GM18909 (cell line): ENCODE data around the gene WFDC8.
"Not testable (repeated sequence)": the region's sequence is repeated elsewhere in the genome, so short reads cannot be mapped to it uniquely, and the experiment has no call there.

Experiments
- ATAC-seq: cut with Tn5 transposase; IDR thresholded peaks from one replicate; pipeline ENCODE4 v1.9.1; 2021; ENCODE audit warnings: mild to moderate bottlenecking; ENCODE audit not compliant: unreplicated experiment, poor library complexity

WFDC8 gene

DNA sequence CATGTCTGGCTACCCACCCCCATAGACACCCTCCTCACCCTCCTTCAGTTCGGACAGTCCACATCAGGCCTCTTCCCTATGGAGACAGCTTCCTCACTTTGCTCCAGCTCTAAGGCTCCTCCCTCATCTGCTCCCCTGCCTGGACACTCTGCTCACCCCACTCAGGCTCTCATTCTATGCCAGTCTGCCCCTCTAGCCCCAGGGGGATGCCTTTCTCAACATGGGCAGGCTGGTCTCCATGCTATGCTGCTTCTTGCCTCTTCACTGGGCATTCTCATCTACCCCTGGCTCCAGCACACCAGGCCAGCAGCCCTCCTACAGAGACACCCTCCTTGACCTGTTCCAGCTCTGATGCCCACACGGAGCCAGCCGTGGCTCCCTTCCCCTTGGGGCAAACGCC, at the start of gene WFDC8:
Gene WFDC8, minus strand, starts transcription at position 101 of the 400 bp plus-strand sequence. Its CDS starts 37 bp downstream, at position 64.
- ATAC-seq: no peak

DNA sequence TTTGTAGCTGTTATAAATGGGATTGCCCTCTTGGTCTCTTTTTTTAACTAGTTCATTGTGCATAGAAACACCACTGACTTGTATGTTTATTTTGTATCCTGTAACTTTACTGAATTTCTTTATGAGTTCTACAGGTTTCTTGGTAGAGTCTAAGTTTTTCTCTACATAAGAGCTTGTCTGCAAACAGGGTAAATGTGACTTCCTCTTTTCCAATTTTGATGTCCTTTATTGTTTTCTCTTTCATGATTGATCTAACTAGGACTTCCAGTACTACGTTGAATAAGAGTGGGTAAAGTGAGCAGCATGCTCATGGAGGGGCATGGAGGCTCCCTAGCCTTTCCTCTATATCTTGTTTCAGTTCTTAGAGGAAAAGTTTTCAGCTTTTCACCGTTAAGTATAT, 47.5 kb upstream of the WFDC8 start:
- ATAC-seq: no peak

DNA sequence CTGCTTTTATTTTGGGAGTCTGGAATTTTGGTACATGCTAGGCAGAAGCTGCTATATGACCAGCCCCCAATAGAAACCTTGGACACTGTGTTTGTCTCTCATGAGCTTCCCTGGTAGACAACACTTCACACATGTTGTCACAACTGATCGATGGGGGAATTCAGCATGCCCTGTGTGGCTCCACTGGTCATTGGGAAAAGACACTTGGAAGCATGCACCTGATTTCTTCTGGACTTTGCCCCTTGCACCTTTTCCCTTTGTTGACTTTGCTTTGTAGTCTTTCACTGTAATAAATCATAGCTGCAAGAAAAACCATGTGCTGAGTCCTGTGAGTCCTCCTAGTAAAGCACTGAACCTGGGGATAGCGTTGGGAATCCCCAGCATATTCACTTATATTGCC, 42.5 kb upstream of the WFDC8 start:
- no peak for ATAC-seq

DNA sequence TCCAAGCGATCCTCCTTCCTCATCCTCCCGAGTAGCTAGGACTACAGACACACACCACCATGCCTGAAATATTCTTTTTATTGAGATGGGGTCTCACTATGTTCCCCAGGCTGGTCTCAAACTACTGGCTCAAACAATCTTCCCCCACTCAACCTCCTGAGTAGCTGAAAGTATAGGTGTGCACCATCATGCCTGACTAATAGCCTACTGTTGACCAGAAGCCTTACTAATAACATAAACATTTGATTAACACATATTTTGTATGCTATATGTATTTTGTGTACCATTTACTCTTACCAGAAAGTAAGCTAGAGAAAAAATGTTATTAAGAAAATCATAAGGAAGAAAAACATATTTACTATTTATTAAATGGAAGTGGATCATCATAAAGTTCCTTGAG, 38.5 kb upstream of the WFDC8 start:
- ATAC-seq: no peak

DNA sequence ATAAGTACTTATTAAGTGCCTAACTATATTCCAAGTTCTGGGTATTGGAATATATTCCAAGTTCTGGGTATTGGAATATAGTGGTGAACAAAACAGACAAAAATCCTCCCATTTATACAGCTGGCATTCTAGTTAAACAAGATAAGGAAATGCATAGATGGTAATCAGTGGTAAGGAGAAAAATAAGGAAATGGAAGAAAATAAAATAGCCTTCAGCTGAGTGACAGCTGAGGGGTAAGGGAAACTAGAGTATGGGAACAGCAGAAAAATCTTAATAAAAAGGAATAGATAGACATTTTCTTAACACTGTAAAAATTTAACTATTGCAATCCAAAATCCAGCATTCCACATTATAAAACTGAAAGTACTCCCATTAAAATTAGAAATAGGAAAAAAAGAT, 33.2 kb upstream of the WFDC8 start:
- ATAC-seq: no peak

DNA sequence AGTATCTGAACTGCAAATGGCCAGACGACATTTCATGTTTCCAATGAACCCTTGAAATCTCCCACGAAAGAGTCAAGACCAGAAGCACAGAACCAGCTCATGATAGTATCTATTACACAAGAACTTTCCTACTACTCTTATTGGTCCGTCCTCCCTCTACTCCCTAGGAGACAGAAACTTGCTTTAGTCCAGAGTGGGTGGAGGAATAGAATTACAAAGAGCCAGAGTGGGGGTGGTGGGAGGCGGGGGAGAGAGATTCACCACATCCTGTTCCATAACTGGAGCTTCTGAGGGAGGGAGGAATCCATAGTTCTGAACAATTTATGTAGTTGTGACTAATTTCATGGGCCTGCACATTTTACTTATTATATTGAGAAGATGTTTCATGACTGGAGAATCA, 32.0 kb upstream of the WFDC8 start:
- ATAC-seq: no peak

DNA sequence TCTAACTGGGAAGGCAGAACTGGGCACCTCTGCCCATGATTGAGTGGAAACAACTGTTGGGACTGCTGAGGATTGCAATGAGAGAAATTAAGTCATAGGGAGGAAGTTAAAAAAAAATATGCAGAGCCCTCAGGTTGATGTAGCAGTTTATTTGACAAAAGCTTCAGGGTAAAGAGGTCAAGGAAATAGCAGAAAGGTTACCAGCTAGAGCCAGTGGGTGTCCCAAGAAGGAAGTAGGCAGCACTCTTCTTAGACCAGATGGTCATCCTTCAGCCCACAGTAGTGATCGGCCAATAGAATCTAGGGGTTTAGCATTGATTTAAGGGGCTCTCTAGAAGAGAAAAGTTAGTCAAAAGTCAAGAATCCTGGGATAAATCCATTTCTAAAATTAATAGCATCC, 28.7 kb upstream of the WFDC8 start:
- ATAC-seq: no peak

DNA sequence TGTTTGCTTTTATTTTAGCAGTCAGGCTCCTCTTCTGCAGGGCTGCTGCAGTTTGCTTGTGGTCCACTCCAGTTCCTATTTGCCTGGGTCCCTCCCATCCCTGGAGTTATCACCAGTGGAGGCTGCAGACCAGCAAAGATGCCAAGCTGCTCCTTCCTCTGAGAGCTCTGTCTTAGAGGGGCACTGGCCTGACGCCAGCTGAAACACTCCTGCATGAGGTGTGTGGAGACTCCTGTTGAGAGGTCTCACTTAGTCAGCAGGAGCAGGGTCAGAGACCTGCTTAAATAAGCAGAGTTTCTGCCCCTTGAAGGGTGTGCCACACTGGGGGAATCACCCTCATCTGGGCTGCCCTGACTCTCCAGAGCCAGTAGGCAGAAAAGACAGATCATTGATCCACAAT, 16.2 kb upstream of the WFDC8 start:
- ATAC-seq: no peak

DNA sequence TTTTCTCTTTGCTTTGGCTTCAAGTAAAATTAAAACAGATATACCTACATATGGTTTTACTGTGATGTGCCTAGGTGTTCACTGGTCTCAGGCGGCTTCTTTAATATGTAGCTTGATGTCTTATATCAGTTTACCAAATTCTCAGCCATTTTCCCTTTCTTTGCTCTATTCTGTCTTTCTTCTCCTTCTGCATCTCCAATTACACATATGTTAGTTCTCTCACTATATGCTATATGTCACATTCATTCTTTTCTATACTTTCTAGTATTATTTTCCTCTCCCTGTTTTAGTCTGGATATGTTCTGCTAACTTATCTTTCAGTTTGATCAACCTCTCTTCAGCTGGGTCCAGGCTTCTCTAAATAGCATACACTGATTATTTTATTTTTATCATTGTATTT, 14.4 kb upstream of the WFDC8 start:
- no peak for ATAC-seq

DNA sequence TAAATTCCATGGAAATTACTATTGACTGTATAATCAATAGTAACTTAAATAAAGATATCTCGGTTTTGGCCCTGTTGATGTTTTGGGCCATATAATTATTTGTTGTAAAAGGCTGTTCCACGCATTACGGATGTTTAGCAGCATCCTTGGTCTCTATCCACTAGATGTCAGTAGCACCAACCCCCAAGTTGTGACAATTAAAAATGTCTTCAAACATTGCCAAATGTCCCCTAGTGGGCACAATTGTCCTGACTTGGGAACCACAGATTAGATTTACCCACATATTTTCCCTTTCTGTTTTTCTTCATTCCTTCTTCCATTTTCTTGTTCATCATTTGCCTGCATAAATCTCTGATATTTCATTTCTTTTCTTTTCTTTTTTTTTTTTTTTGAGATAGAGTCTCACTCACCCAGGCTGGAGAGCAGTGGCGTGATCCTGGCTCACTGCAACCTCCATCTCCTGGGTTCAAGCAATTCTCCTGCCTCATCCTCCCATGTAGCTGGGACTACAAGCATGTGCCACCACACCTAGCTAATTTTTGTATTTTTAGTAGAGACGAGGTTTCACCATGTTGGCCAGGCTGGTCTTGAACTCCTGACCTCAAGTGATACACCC, 13.6 kb upstream of the WFDC8 start:
- peak; percentile 48 for ATAC-seq

DNA sequence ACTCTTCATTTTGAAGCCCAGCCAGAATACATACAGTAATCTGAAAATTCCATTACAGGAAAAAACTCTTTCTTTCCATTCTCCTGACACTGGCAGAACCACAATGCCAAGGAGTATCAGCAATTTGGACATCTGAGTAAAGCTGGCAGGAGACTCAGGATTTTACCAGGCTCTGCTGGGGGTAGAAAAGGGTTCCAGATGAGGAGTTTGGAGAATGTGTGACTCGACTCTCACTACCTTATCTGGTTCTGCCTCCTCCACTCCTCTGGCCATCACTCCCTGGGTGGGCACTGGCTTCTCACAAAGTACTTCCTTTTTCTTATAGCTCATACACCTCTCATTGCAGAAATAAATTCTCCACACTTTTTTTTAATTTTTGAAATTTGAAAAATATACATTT, 10.6 kb upstream of the WFDC8 start:
- no peak for ATAC-seq

DNA sequence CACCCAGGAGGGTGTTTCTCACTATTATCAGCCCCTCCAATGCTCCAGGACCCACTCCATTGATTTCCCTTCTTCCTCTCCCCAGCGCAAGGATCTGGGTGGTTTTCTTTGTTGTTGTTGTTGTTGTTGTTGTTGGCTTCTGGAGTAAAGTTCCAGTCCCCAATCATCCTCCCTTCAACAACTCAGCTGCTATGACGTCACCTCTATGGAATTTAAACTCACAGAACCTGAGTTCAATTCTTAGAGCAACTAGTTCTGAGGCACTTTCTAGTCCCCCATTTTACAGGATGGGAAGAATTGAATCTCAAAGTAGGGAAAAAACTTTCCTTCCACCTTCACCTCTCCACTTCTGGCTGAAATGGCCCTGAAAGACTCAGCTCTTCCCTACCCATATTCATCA, 9.7 kb upstream of the WFDC8 start:
- no peak for ATAC-seq

DNA sequence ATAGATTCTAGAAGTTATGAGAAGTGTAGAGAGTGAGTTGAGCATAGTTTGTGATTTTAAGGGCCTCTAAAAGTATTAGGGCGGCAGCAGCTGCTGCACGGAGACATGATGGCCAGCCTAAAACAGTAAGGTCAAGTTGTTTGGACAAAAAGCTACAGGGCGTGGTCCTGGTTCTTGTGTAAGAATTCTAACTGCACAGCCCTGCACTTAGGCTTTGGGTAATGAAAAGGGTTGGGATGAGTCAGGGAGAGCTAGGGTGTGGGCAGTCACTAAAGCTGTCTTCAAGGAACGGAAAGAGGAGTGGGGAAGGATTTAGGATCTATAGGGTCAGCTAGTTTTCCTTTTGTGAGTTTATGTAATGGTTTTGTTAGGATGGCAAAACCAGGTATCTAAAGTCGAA, 6.9 kb upstream of the WFDC8 start:
- not testable (repeated sequence) for ATAC-seq

DNA sequence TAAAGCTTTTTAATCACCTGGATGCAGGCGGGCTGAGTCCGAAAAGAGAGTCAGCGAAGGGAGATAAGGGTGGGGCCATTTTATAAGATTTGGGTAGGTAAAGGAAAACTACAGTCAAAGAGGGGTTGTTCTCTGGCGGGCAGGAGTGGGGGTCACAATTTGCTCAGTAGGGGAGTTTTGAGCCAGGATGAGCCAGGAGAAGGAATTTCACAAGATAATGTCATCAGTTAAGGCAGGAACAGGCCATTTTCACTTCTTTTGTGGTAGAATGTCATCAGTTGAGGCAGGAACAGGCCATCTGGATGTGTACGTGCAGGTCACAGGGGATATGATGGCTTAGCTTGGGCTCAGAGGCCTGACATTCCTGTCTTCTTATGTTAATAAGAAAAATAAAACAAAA, 5.2 kb upstream of the WFDC8 start:
- ATAC-seq: not testable (repeated sequence)

DNA sequence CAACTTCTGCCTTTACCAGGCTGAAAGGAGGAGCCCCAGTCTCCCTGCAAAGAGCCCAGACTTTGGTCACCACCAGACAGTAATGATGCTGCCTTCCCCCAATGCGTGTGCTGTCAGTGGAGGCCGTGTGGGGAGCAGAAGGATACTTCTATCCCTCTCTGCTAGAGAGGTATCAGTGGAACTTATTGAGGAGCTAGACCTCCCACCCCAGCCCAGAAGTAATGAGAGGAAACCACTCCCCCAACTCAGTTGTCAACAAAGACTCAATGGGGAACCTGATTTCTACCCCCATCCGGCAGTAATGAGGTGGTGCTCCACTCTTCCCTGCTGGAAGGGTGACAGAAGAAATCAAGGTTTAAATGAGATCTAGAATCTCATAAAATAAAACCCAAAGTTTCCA, 4.4 kb upstream of the WFDC8 start:
- no peak for ATAC-seq

DNA sequence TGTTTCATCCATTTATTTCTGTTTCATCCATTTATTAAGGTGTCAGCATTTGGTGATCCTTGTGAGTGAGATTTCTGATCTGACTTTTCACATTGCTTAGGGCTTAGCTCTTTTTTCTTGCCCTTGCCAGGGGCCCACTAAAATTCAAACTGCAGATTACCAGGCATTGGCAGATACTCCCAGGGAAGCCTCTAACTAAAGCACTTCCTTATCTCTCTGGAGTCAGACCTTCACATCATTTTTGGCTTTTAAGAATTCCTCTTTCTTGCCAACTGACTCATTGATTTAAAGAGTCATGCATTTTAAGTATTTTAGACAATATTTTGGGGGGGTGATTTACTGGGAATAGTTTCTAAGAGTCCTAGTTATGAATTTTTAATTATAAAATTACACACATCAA, 2.6 kb upstream of the WFDC8 start:
- no peak for ATAC-seq

DNA sequence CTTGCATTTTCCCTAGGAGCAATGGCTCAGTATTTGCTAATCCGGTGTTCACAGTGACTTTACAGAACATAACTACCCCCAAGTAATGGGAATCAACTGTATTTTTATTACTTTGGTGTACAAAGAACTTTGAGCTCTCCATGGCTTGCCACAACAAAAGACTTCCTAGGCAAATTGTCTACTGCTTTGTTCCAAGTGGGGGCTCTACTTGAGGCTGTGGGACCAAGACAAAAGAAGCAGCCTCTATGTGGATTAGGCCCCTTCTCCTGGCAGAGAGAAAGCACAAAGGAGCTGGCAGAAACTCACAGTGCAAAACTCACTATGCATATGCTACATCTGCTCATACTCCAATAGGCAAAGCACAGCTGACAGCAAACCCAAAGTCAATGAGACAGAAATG, 853 bp downstream of the WFDC8 start:
- ATAC-seq: no peak

DNA sequence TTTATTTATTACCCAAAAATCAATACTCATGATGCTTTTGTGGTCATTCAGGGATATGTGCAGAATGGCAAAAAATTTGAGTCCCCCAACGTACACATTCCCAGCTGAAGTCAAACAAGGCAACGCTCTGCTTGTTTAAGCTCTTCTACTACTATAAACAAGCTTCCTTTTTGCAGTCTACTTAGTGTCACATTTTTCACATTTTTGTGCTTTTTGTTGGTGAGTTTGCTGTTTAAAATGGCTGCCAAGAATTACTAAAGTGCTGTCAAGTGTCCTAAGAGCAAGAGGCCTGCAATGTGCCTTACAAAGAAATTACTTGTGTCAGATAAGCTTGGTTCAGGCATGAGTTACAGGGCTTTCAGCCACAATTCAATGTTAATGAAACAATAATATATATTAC, 2.1 kb downstream of the WFDC8 start:
- ATAC-seq: no peak

DNA sequence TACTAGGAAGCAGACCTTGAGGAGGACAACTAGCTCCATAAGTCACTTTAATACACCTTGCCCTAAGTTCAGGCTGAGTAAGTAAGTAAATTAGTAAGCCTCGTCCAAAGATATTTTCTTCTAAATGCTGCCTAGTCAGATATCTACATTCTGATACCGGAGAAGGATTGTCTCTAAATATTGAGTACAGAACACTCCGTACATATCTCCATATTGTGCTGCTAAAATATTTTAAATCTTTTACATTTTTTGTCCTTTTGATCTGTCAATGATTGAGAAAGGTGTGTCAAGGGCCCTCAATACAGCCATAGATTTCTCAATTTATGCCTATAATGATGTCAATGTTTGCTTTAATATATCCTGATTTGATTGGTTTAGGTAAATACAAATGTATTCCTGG, 3.2 kb downstream of the WFDC8 start:
- no peak for ATAC-seq

DNA sequence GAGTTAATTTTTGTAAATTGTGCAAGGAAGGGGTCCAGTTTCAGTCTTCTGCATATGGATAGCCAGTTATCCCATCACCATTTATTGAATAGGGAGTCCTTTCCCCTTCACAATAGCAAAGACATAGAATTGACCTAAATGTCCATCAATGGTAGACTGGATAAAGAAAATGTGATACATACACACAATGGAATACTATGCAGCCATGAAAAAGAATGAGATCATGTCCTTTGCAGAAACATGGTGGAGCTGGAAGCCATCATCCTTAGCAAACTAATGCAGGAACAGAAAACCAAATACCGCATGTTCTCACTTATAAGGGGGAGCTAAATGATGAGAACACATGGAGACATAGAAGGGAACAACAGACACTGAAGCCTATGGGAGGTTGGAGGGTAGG, 9.4 kb downstream of the WFDC8 start:
- ATAC-seq: not testable (repeated sequence)

DNA sequence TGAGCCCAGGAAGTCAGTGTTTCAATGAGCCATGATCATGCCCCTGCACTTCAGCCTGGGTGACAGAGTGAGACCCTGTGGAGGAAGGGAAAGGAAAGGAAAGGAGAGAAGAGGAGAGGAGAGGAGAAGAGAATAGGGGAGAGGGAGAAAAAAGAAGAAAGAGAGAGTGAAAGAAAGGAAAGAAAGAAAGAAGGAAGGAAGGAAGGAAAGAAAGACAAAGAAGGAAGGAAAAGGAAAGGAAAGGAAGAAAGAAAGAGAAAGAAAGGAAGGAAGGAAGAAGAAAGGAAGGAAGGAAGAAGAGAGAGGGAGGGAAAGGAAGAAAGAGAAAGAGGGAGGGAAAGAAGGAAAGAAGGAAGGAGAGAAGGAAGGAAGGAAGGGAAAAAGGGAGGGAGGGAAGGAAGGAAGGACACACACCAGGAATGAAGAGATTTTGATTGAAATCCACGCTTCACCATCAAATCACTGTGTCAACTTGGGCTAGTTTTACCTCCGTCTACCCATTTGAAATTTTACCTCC, 14.3 kb downstream of the WFDC8 start:
- ATAC-seq: no peak

DNA sequence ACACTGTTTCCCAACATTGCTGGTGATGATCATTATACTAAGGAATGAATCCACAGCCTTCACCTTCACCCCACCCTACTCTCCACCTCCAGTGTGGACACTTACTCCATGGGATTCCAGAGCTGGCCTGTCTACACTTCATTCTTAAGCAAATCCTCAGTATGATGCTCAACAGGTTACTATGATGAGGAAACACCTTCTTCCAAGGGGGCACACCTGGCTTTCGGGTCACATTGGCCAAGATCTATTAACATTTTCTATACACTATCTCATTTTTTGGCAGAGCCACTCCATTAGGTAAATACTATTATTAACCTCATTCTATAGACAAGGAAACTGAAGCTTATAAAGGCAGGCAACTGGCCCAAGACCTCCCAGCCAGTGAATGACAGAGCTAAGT, 23.9 kb downstream of the WFDC8 start:
- ATAC-seq: no peak

DNA sequence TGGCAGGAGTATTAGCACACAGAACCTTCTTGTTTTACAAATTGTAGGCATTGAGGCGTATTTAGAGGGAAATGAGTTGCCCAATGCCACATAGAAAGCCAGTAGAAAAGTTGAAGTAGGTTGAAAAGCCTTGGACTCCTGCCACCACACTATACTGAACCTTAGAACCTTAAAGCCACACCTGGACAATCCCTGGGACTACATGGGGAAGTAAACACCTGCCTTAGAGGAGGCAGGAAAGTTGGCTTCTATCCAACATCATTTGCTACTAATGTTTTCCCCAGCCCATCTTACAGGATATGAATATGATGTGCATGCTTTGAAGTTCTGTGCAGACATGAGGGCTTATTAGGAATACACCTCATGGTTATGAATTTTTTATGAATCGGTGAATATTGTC, 26.6 kb downstream of the WFDC8 start:
- ATAC-seq: no peak
